ENCODE results near the gene PIK3CG.
"Not testable (repeated sequence)": the region's sequence is repeated elsewhere in the genome, so short reads cannot be mapped to it uniquely, and the experiment has no call there.

PIK3CG gene

DNA sequence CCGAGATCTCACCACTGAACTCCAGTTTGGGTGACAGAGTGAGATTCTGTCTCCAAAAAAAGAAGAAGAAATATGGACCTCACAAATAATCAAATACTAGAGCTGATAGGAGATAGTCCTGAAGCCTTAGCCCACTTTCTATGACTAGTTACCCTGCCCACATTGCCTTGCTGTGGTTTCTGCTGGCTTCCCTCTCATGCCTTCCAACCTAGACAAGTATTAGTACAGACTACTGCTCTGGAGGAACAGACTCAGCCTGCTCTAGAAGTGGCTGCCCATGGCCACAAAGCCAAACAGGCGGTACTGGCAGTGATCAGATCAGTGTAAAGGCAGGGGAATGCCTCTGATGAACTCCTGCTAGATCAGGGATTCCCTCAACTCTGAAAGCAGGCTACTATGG, 89.8 kb downstream of the PIK3CG start:
- H3K27me3 ChIP-seq (ENCODE audit: control insufficient read depth, insufficient read depth, low read length): peaks cover 34% of the 10 kb centered on the region
- H3K9me3 ChIP-seq (replicated peaks; ENCODE audit: low read length): no peaks in the 10 kb centered on the region
- H3K4me1 ChIP-seq (ENCODE audit: control insufficient read depth, insufficient read depth, low read length): no peaks in the 10 kb centered on the region
- H3K4me2 ChIP-seq (ENCODE audit: low read length): no peak overlapping the region
- no peak overlapping the region for H3K9ac ChIP-seq (ENCODE audit: low read depth, low read length)
- H3K36me3 ChIP-seq (ENCODE audit: insufficient read depth, low read length): no peaks in the 10 kb centered on the region
- no peak overlapping the region for H3K4me3 ChIP-seq (ENCODE audit: low read length)

DNA sequence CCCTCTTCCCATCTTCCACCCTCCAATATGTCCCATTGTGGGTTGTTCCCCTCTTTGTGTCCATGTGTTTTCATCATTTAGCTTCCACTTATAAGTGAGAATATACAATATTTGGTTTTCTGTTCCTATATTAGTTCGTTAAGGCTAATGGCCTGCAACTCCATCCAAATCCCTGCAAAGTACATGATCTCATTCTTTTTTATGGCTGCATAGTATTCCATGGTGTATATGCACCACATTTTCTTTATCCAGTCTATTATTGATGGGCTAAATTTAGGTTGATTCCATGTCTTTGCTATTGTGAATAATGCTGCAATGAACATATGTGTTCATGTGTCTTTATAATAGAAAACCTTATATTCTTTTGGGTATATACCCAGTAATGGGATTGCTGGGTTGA, 90.8 kb downstream of the PIK3CG start:
- not testable (repeated sequence) for H3K4me1 ChIP-seq (ENCODE audit: control insufficient read depth, insufficient read depth, low read length); H3K36me3 ChIP-seq (ENCODE audit: insufficient read depth, low read length)

More for the DNA sequence above, 90.8 kb downstream of the PIK3CG start:
- peaks cover 33% of the 10 kb centered on the region for H3K27me3 ChIP-seq (ENCODE audit: control insufficient read depth, insufficient read depth, low read length)
- H3K9me3 ChIP-seq (replicated peaks; ENCODE audit: low read length); H3K9ac ChIP-seq (ENCODE audit: low read depth, low read length); H3K4me2 ChIP-seq (ENCODE audit: low read length); H3K4me3 ChIP-seq (ENCODE audit: low read length): not testable (repeated sequence)
